Gastrocnemius medialis (tissue), 4 donors: ENCODE results near the gene PECR. TPM values are rescaled to one million over a fixed set of nuclear protein-coding genes. Genes with fewer than 3 reads are reported as not detected.

Experiments used
- ATAC-seq, 2 donors: fragments of 150-250 bp; one replicate each; pipeline ENCODE4 v1.9.1; 2016
- DNase-seq, 2 donors: peaks; one replicate each; pipeline ENCODE4 v3.0.0-alpha.2; 2019
- H3K27ac ChIP-seq, 4 donors: fragments of 200-600 bp; sonication (generic); 1 replicate in 1 of 4; 2 replicates in 3 of 4; pipeline ENCODE4 v1.5.1; 2016 to 2018; ENCODE audit warnings: mild to moderate bottlenecking in 2 of 4, moderate library complexity in 1 of 4
- H3K27me3 ChIP-seq, 3 donors: fragments of 200-600 bp; sonication (generic) in 2 of 3; 1 replicate in 1 of 3; 2 replicates in 2 of 3; pipeline versions ENCODE4 v1.5.1 to v1.6.0; 2016 to 2019; ENCODE audit warnings: mild to moderate bottlenecking in 1 of 3, moderate library complexity in 1 of 3
- H3K36me3 ChIP-seq, 2 donors: fragments of 200-600 bp; sonication (generic) in 1 of 2; one replicate each; pipeline ENCODE4 v1.5.1; 2017 to 2018
- H3K4me1 ChIP-seq, 2 donors: fragments of 200-600 bp; sonication (generic) in 1 of 2; one replicate each; pipeline ENCODE4 v1.5.1; 2016 to 2017; ENCODE audit warnings: mild to moderate bottlenecking in 2 of 2
- H3K4me3 ChIP-seq, 4 donors: fragments of 200-600 bp; sonication (generic) in 3 of 4; 1 replicate in 1 of 4; 2 replicates in 3 of 4; pipeline ENCODE4 v1.5.1; 2016 to 2019; ENCODE audit warnings: mild to moderate bottlenecking in 2 of 4
- H3K9me3 ChIP-seq, 3 donors: fragments of 200-600 bp; sonication (generic) in 2 of 3; 1 replicate in 1 of 3; 2 replicates in 2 of 3; pipeline ENCODE4 v1.5.1; 2016 to 2019
- POLR2A ChIP-seq, 2 donors: fragments of 450-650 bp; IDR thresholded peaks; one replicate each; pipeline ENCODE4 v1.6.1; 2017; ENCODE audit warnings: antibody characterized with exemption in 2 of 2, mild to moderate bottlenecking in 2 of 2, moderate library complexity in 2 of 2
- in situ Hi-C, 4 donors: fragments of 200-750 bp; cut with MboI; loops; one replicate each; pipeline versions ENCODE4 v1.15.0 to v1.8.0; 2017; ENCODE audit warnings: low sequenced_read_pairs in 4 of 4
- intact Hi-C: fragments of 100-400 bp; cut with DNase I; formaldehyde crosslinking; loops from one replicate; pipeline ENCODE4 v1.15.1; 2023; ENCODE audit warnings: low total_unique reads
- total RNA-seq, 4 donors: library from RNA; depleted of rRNA; stranded (reverse); fragments of >200 nt; gene quantifications; one replicate each; pipeline versions ENCODE4 v1.1.0 to v1.2.3, GENCODE V29; 2016
- TF ChIP-seq, protein P1 (sequence below), 5 experiments: fragments of 450-650 bp in 3 of 5; fragments of 200-600 bp in 2 of 5; sonication (generic) in 2 of 5; IDR thresholded peaks in 4 of 5; conservative IDR thresholded peaks in 1 of 5; 1 replicate in 4 of 5; 2 replicates in 1 of 5; pipeline ENCODE4 v1.5.1; 2016 to 2019; ENCODE audit warnings: antibody characterized with exemption in 5 of 5, mild to moderate bottlenecking in 3 of 5, moderate library complexity in 3 of 5

The PECR gene
- total RNA-seq, 4 donors from 2014 or later: 0.42 to 7.5 (median 1.5) TPM

DNA sequence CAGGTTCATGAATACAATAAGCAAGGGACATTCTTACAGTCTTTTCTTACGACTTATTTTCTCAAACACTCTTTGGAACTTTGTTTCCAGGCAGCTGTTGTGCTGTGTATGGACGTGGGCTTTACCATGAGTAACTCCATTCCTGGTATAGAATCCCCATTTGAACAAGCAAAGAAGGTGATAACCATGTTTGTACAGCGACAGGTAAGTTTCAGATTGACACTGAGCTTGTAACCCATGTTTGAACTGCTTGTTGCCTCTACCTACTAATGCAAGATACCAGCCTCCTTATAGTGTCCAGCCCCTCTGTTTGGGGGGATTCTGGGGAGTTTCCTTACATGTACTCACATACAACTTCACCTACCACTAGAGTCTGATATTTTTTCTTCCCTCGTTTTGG is 31.3 kb upstream of the PECR start:
- H3K4me3 ChIP-seq: no peak overlapping the region
- DNase-seq (no peak), ATAC-seq (no peak)
- in situ Hi-C loops (loop anchor here (10.0 to 25.0 kb wide), 2 partner anchors 299 to 302 kb away; partner anchors contain the start of gene SMARCAL1 (in 4 of the 4)), intact Hi-C loops (no loop called here)
- H3K36me3 ChIP-seq: peaks cover 0 to 50% of the 10 kb centered on the region in 2 donors
- no peaks in the 10 kb centered on the region for H3K9me3 ChIP-seq
- peaks cover 0 to 4% (median 0%) of the 10 kb centered on the region in 3 donors for H3K27me3 ChIP-seq
- H3K27ac ChIP-seq: no peak overlapping the region
- TF ChIP-seq, protein P1, sequence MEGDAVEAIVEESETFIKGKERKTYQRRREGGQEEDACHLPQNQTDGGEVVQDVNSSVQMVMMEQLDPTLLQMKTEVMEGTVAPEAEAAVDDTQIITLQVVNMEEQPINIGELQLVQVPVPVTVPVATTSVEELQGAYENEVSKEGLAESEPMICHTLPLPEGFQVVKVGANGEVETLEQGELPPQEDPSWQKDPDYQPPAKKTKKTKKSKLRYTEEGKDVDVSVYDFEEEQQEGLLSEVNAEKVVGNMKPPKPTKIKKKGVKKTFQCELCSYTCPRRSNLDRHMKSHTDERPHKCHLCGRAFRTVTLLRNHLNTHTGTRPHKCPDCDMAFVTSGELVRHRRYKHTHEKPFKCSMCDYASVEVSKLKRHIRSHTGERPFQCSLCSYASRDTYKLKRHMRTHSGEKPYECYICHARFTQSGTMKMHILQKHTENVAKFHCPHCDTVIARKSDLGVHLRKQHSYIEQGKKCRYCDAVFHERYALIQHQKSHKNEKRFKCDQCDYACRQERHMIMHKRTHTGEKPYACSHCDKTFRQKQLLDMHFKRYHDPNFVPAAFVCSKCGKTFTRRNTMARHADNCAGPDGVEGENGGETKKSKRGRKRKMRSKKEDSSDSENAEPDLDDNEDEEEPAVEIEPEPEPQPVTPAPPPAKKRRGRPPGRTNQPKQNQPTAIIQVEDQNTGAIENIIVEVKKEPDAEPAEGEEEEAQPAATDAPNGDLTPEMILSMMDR (IDR thresholded peaks at IDR 0.05 in 4 of 5, conservative IDR thresholded peaks at IDR 0.05 in 1 of 5): no peak
- TF ChIP-seq POLR2A (IDR thresholded peaks at IDR 0.05): no peak
- peaks cover 27 to 39% of the 10 kb centered on the region in 2 donors for H3K4me1 ChIP-seq

DNA sequence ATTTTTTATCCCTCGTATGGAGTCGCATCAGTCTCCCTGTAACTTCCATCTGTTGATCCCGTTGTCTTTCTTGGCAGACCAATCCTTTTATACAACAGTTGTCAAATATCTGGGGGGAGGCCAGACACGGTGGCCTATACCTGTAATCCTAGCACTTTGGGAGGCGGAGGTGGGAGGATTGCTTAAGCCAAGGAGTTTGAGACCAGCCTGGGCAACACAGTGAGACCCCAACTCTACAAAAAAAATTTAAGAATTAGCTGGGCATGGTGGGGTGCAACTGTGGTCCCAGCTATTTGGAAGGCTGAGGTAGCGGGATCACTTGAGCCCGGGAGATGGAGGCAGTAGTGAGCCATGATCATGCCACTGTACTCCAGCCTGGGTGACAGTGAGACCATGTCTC is 29.5 kb upstream of the PECR start:
- peaks cover 0 to 36% of the 10 kb centered on the region in 2 donors for H3K36me3 ChIP-seq
- H3K4me3 ChIP-seq: no peak overlapping the region
- ATAC-seq (no peak), DNase-seq (no peak)
- H3K4me1 ChIP-seq: peaks cover 27 to 39% of the 10 kb centered on the region in 2 donors
- H3K27me3 ChIP-seq: peaks cover 0 to 6% (median 0%) of the 10 kb centered on the region in 3 donors
- no peak for TF ChIP-seq POLR2A (IDR thresholded peaks at IDR 0.05)
- TF ChIP-seq, protein P1 (IDR thresholded peaks at IDR 0.05 in 4 of 5, conservative IDR thresholded peaks at IDR 0.05 in 1 of 5): no peak
- no peaks in the 10 kb centered on the region for H3K9me3 ChIP-seq
- intact Hi-C loops: no loop called here
- in situ Hi-C loops: loop anchor here (10.0 to 25.0 kb wide), 2 partner anchors 301 to 304 kb away; partner anchors contain the start of gene SMARCAL1 (in 4 of the 4)
- H3K27ac ChIP-seq: no peak overlapping the region

DNA sequence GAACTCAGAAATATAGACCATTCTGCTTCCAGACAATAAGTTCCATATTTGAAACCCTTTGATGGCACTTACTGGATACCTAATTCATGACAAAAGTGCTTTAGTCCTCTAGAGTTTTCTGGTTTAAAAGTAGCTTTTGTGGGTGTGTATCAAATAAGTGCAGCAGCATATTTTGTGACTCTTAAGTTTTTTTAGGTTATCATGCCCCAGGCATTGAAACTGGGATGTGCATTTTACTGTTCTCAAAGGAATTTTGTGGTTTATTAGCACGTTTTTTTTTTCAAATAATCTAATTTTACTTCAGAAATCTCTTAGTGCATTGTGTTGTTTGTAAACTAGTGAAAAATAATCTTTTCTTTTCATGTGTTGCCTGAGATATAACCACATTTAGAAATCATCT is 29.0 kb upstream of the PECR start:
- H3K9me3 ChIP-seq: no peaks in the 10 kb centered on the region
- ATAC-seq: no peak
- H3K4me1 ChIP-seq: peaks cover 25 to 35% of the 10 kb centered on the region in 2 donors
- TF ChIP-seq POLR2A (IDR thresholded peaks at IDR 0.05): no peak
- TF ChIP-seq, protein P1 (IDR thresholded peaks at IDR 0.05 in 4 of 5, conservative IDR thresholded peaks at IDR 0.05 in 1 of 5): no peak
- in situ Hi-C loops (loop anchor here (10.0 to 25.0 kb wide), 2 partner anchors 302 to 304 kb away; partner anchors contain the start of gene SMARCAL1 (in 4 of the 4)), intact Hi-C loops (no loop called here)
- peak overlapping the region in 2 of 4 donors; percentile 89 to 94 for H3K27ac ChIP-seq
- peaks cover 0 to 36% of the 10 kb centered on the region in 2 donors for H3K36me3 ChIP-seq
- DNase-seq: no peak
- peak overlapping the region in 2 of 4 donors; percentile 94 for H3K4me3 ChIP-seq
- peaks cover 0 to 6% (median 0%) of the 10 kb centered on the region in 3 donors for H3K27me3 ChIP-seq

DNA sequence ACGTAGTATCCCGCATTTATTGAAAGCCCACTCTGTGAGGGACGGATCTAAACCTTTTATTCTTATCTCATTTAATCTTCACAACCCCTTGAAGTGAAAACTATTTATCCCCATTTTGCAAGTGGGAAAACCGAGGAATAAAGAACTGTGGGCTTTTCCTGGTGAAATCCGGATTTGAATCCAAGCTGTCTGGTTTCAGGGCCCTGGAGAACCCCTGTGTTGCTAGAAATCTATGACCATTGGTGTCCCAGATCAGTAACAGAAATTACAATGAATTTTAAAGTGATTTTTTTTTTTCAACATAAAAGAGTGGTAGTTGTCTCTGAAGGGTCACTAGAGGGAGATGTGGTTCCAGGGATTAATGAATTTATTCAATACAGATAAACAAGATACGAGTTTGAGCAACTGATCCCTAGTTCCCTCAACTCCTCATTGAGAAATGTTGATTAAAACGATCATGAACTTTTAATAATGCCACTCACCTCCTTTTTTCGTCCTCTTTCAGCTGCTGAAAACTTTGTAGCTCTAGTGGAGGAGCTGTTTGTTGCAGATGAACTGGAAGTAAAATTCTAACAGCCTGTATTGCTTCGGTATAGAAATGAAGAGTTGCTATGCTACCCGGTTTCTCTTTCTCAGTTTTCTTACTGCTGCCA is 28.5 kb upstream of the PECR start:
- in situ Hi-C loops (loop anchor here (10.0 to 25.0 kb wide), 2 partner anchors 302 to 305 kb away; partner anchors contain the start of gene SMARCAL1 (in 4 of the 4)), intact Hi-C loops (no loop called here)
- TF ChIP-seq, protein P1 (IDR thresholded peaks at IDR 0.05 in 4 of 5, conservative IDR thresholded peaks at IDR 0.05 in 1 of 5): peak in 4 of 5 experiments; percentile 0 to 23 (median 11)
- TF ChIP-seq POLR2A (IDR thresholded peaks at IDR 0.05): no peak
- Histone ChIP-seq H3K4me3 (peak overlapping the region; percentile 78 to 94 (median 88)), H3K27ac (peak overlapping the region; percentile 86 to 94 (median 90)), H3K27me3 (peaks cover 0 to 6% (median 0%) of the 10 kb centered on the region in 3 donors), H3K9me3 (no peaks in the 10 kb centered on the region), H3K36me3 (peaks cover 0 to 36% of the 10 kb centered on the region in 2 donors), H3K4me1 (peaks cover 21 to 30% of the 10 kb centered on the region in 2 donors)
- DNase-seq (no peak), ATAC-seq (no peak)
